Heart left ventricle (tissue), 16 donors: Measurements from ENCODE around the gene AP3S2. TPM values are rescaled to one million over a fixed set of nuclear protein-coding genes. Genes with fewer than 3 reads are reported as not detected.

Experiments used
- ATAC-seq, 4 donors: fragments of 200-7000 bp; cut with Tn5 transposase; one replicate each; pipeline ENCODE4 v1.9.1; 2020 to 2022; ENCODE audit warnings: moderate library complexity in 4 of 4, mild to moderate bottlenecking in 3 of 4, moderate number of reproducible peaks in 1 of 4
- DNase-seq, 5 donors: peaks; one replicate each; pipeline ENCODE4 v3.0.0-alpha.2; 2020
- H3K27ac ChIP-seq, 12 donors: fragments of 200-600 bp; sonication (generic) in 4 of 12; one replicate each; pipeline versions ENCODE4 v1.5.0 to v1.8.0; 2016 to 2022; ENCODE audit warnings: mild to moderate bottlenecking in 2 of 12
- H3K27me3 ChIP-seq, 9 donors: fragments of 200-600 bp; sonication (generic) in 2 of 9; one replicate each; pipeline versions ENCODE4 v1.5.1 to v1.8.0; 2016 to 2022; ENCODE audit warnings: mild to moderate bottlenecking in 3 of 9
- H3K36me3 ChIP-seq, 9 donors: fragments of 200-600 bp; sonication (generic) in 2 of 9; one replicate each; pipeline versions ENCODE4 v1.5.0 to v1.8.0; 2018 to 2022; ENCODE audit warnings: mild to moderate bottlenecking in 2 of 9
- H3K4me1 ChIP-seq, 12 donors: fragments of 200-600 bp; sonication (generic) in 4 of 12; one replicate each; pipeline versions ENCODE4 v1.5.0 to v1.8.0; 2016 to 2022; ENCODE audit warnings: mild to moderate bottlenecking in 3 of 12
- H3K4me3 ChIP-seq, 12 donors: fragments of 200-600 bp; sonication (generic) in 4 of 12; one replicate each; pipeline versions ENCODE4 v1.5.0 to v1.8.0; 2017 to 2022; ENCODE audit warnings: mild to moderate bottlenecking in 9 of 12, moderate library complexity in 4 of 12
- H3K9me3 ChIP-seq, 12 donors: fragments of 200-600 bp; sonication (generic) in 4 of 12; one replicate each; pipeline versions ENCODE4 v1.5.0 to v1.8.0; 2016 to 2022; ENCODE audit warnings: mild to moderate bottlenecking in 1 of 12
- POLR2A ChIP-seq, 2 donors: fragments of 450-650 bp; IDR thresholded peaks; one replicate each; pipeline ENCODE4 v1.6.1; 2017; ENCODE audit warnings: antibody characterized with exemption in 2 of 2, mild to moderate bottlenecking in 2 of 2, moderate library complexity in 2 of 2
- WGBS, 4 donors: extraction: QIAGEN DNeasy Blood & Tissue Kit in 2 of 4; methylation state at CpG; one replicate each; pipeline versions ENCODE4 v1.1.5 to v1.1.7; 2013 to 2018; 5-methylcytosine and 5-hydroxymethylcytosine counted together
- intact Hi-C, 10 donors: fragments of 100-400 bp; cut with DNase I; formaldehyde crosslinking; loops; one replicate each; pipeline versions ENCODE4 v1.11.1 to v1.14.2; 2022
- polyA plus RNA-seq, 2 donors: library from polyadenylated mRNA; stranded (reverse); fragments of 200-250 nt; gene quantifications; one replicate each; pipeline ENCODE4 v1.2.3, GENCODE V29; 2013
- total RNA-seq, 9 donors: library from RNA; depleted of rRNA in 2 of 9; stranded (reverse); fragments of >200 nt in 2 of 9; fragmentation: NEBNext Ultra II Directional in 3 of 9; extraction: Animal tissue kit (Norgen Biotek cat#: 25700) in 3 of 9; gene quantifications; one replicate each; pipeline versions ENCODE4 v1.1.0 to v1.2.4, GENCODE V29; 2016 to 2023
- TF ChIP-seq, protein P1 (sequence below), 12 donors: fragments of 200-600 bp; sonication (generic) in 4 of 12; IDR thresholded peaks; one replicate each; pipeline versions ENCODE4 v1.5.0 to v1.8.0; 2018 to 2022; ENCODE audit warnings: antibody characterized with exemption in 12 of 12, mild to moderate bottlenecking in 5 of 12
- donor health status: ischemic (EF 13 %, LVEDD 7.1; RV severe dilation, severe dysfunction).
- donor health status: healthy with polysubstance abuse.
- donor health status: DM: no; HTN: yes; CAD: no.
- donor health status: DM: no; HTN: no; CAD: no.
- donor health status: ischemic (EF 25% LVEDD 6.9; RV normal size, moderate dysfunction).
- donor health status: ischemic (EF 25% LVEDD 5.7; RV mildly dilated, moderate dysfunction).
- donor health status: healthy.
- donor health status: DM: yes; HTN: yes; CAD: no.
- donor health status: ischemic (EF 35%, LVEDD 5.7; RV mildly dilated, moderate dysfunction).
- donor health status: nonischemic (EF 11% LVEDD 7.7; RV severe dilation, severe dysfunction).
- donor health status: DM: yes; HTN: yes; CAD: no.
- donor health status: PGD.
- donor health status: ischemic (EF 29% LVEDD 5.4; RV normal size, mild dysfunction).
- donor health status: nonischemic (EF 23%, LVEDD 6.1; RV moderate dilation, normal function).

The AP3S2 gene
- total and polyA plus RNA-seq, 11 donors = 15.4 to 64.6 (median 43.3) TPM

- H3K27ac ChIP-seq = peak overlapping the region in 1 of 12 donors; percentile 64
- peaks cover 0 to 10% (median 0%) of the 10 kb centered on the region in 9 donors for H3K27me3 ChIP-seq
- H3K4me1 ChIP-seq = peaks cover 0 to 50% (median 0%) of the 10 kb centered on the region in 12 donors
- H3K36me3 ChIP-seq = no peaks in the 10 kb centered on the region
- TF ChIP-seq, protein P1, sequence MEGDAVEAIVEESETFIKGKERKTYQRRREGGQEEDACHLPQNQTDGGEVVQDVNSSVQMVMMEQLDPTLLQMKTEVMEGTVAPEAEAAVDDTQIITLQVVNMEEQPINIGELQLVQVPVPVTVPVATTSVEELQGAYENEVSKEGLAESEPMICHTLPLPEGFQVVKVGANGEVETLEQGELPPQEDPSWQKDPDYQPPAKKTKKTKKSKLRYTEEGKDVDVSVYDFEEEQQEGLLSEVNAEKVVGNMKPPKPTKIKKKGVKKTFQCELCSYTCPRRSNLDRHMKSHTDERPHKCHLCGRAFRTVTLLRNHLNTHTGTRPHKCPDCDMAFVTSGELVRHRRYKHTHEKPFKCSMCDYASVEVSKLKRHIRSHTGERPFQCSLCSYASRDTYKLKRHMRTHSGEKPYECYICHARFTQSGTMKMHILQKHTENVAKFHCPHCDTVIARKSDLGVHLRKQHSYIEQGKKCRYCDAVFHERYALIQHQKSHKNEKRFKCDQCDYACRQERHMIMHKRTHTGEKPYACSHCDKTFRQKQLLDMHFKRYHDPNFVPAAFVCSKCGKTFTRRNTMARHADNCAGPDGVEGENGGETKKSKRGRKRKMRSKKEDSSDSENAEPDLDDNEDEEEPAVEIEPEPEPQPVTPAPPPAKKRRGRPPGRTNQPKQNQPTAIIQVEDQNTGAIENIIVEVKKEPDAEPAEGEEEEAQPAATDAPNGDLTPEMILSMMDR (IDR thresholded peaks at IDR 0.05) = no peak
- no peak for TF ChIP-seq POLR2A (IDR thresholded peaks at IDR 0.05)
- H3K4me3 ChIP-seq = no peak overlapping the region
- WGBS, 4 donors = 49 to 67% (median 64%) methylated on average over 8 to 11 of the region's 11 CpGs
- DNase-seq (no peak), ATAC-seq (no peak)
- H3K9me3 ChIP-seq = no peaks in the 10 kb centered on the region
- intact Hi-C loops = loop anchor here in 3 of 10 donors (5.0 to 10.0 kb wide), 2 partner anchors 40 to 47 kb away; partner anchors contain the start of gene MESP2 (in 2 of the 3)
These were observed 71.8 kb downstream of the AP3S2 start for GRCh38 chr15:89822026-89822425.

- no peak for TF ChIP-seq POLR2A (IDR thresholded peaks at IDR 0.05)
- TF ChIP-seq, protein P1 (IDR thresholded peaks at IDR 0.05) = no peak
- intact Hi-C loops = loop anchor here in 3 of 10 donors (5.0 to 10.0 kb wide), 2 partner anchors 39 to 46 kb away; partner anchors contain the start of gene MESP2 (in 2 of the 3)
- H3K27me3 ChIP-seq = peaks cover 0 to 11% (median under 1%) of the 10 kb centered on the region in 9 donors
- H3K9me3 ChIP-seq = peaks cover 0 to 1% (median 0%) of the 10 kb centered on the region in 12 donors
- H3K4me1 ChIP-seq = peaks cover 0 to 41% (median 0%) of the 10 kb centered on the region in 12 donors
- ATAC-seq (peak; percentile 18 to 76 (median 48)), DNase-seq (no peak)
- H3K4me3 ChIP-seq = no peak overlapping the region
- H3K27ac ChIP-seq = peak overlapping the region in 1 of 12 donors; percentile 64
- 67 to 73% (median 70%) methylated on average over 12 of the region's 12 CpGs for WGBS, 4 donors
- no peaks in the 10 kb centered on the region for H3K36me3 ChIP-seq
These were observed 72.9 kb downstream of the AP3S2 start for GRCh38 chr15:89820666-89821611.

DNA sequence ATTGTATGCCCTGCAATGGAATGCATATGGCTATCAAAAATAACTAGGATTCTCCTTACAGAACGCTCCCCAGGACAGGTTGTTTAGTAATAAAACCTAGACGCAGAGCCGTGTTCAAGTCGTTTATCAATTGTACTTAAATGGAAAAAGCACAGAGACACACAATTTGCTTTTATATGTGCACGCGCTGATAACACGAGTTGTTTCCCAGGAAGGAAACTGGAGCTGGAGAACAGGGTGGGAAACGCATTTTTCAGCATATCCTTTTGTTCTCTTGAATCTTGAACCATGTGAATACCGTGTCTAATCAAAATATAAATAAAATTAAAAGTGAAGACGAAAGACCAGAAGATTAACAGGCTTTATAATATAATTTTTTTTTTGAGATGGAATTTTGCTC is 75.5 kb downstream of the AP3S2 start:
- Histone ChIP-seq H3K27me3 (peaks cover 8 to 38% (median 22%) of the 10 kb centered on the region in 9 donors), H3K27ac (no peak overlapping the region), H3K9me3 (peaks cover 0 to 6% (median 0%) of the 10 kb centered on the region in 12 donors), H3K36me3 (no peaks in the 10 kb centered on the region), H3K4me1 (peaks cover 0 to 36% (median 6%) of the 10 kb centered on the region in 12 donors), H3K4me3 (no peak overlapping the region)
- ATAC-seq = no peak
- TF ChIP-seq, protein P1 (IDR thresholded peaks at IDR 0.05) = no peak
- TF ChIP-seq POLR2A (IDR thresholded peaks at IDR 0.05) = no peak
- intact Hi-C loops = no loop called here
- DNase-seq = no peak
- 46 to 65% (median 53%) methylated on average over 10 of the region's 10 CpGs for WGBS, 4 donors

DNA sequence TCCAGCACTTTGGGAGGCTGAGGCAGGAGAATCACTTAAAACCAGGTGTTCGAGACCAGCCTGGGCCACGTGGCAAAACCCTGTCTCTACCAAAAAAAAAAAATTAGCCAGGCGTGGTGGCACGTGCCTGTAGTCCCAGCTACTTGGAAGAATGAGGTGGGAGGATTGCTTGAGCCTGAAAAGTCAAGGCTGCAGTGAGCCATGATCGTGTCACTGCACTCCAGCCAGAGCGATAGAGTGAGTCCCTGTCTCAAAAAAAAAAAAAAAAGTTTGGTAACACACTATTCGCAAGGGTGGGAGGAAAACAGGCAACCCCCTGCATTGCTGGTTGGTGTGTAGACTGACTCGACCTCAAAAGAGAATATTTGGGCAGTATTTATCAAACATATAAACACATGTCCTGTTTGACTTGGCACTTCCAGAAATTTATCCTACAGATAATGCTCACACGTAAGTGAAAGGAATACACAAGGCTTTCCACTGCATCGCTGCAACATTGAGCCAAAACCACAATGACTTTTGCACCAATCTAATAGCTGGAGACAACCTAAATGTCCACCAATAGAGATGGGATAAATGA is 76.0 kb downstream of the AP3S2 start:
- Histone ChIP-seq H3K4me1 (peaks cover 0 to 36% (median 6%) of the 10 kb centered on the region in 12 donors), H3K27ac (no peak overlapping the region), H3K4me3 (no peak overlapping the region), H3K36me3 (no peaks in the 10 kb centered on the region), H3K9me3 (peaks cover 0 to 6% (median 0%) of the 10 kb centered on the region in 12 donors), H3K27me3 (peaks cover 8 to 39% (median 22%) of the 10 kb centered on the region in 9 donors)
- WGBS, 4 donors = 62 to 72% (median 64%) methylated on average over 10 of the region's 10 CpGs
- intact Hi-C loops = no loop called here
- no peak for DNase-seq
- ATAC-seq = no peak
- no peak for TF ChIP-seq POLR2A (IDR thresholded peaks at IDR 0.05)
- TF ChIP-seq, protein P1 (IDR thresholded peaks at IDR 0.05) = no peak
